HepG2 (cell line): ENCODE data around the gene MAPK8IP3. TPM values are rescaled to one million over a fixed set of nuclear protein-coding genes. Genes with fewer than 3 reads are reported as not detected.

Experiments
- ASH2L ChIP-seq: fragments of 300-600, 200-600 bp; sonication (generic); IDR thresholded peaks from 2 replicates; pipeline ENCODE4 v1.7.0; 2017; ENCODE audit warnings: low read depth, mild to moderate bottlenecking, moderate library complexity, mixed read lengths, low read length; ENCODE audit not compliant: insufficient read length
- BHLHE40 ChIP-seq: IDR thresholded peaks from 2 replicates; pipeline ENCODE4 v1.6.1; 2011; ENCODE audit warnings: low read length, improper control_type of control experiment
- JARID2 ChIP-seq: sonication (generic); formaldehyde crosslinking; IDR thresholded peaks from 2 replicates; pipeline ENCODE4 v1.8.1; 2023; ENCODE audit warnings: missing genetic modification reagents, inconsistent platforms; ENCODE audit not compliant: insufficient replicate concordance
- KLF15 ChIP-seq: sonication (generic); formaldehyde crosslinking; IDR thresholded peaks from 2 replicates; pipeline ENCODE4 v1.8.1; 2023; ENCODE audit warnings: borderline replicate concordance, mild to moderate bottlenecking, inconsistent platforms, missing genetic modification reagents, mixed read lengths
- MIXL1 ChIP-seq: IDR thresholded peaks from 2 replicates; pipeline ENCODE4 v1.6.1; 2016
- SP140L ChIP-seq: sonication (generic); formaldehyde crosslinking; IDR thresholded peaks from 2 replicates; pipeline ENCODE4 v1.4.0; 2020; ENCODE audit warnings: missing genetic modification reagents, borderline replicate concordance
- STAG1 ChIP-seq: sonication (generic); formaldehyde crosslinking; IDR thresholded peaks from 2 replicates; pipeline ENCODE4 v1.4.0; 2020; ENCODE audit warnings: missing genetic modification reagents
- ZBTB7B ChIP-seq: sonication (generic); formaldehyde crosslinking; IDR thresholded peaks from 2 replicates; pipeline ENCODE4 v1.4.0; 2020; ENCODE audit warnings: missing genetic modification reagents
- ZNF263 ChIP-seq: sonication (generic); formaldehyde crosslinking; IDR thresholded peaks from 2 replicates; pipeline ENCODE4 v1.4.0; 2020; ENCODE audit warnings: missing genetic modification reagents
- ZNF766 ChIP-seq: sonication (generic); formaldehyde crosslinking; IDR thresholded peaks from 2 replicates; pipeline ENCODE4 v1.5.0; 2020; ENCODE audit warnings: missing genetic modification reagents, borderline replicate concordance
- ZNF790 ChIP-seq: sonication (generic); formaldehyde crosslinking; IDR thresholded peaks from 2 replicates; pipeline ENCODE4 v1.8.0; 2022; ENCODE audit warnings: missing genetic modification reagents, mild to moderate bottlenecking, borderline replicate concordance
- polyA plus RNA-seq, 8 experiments: library from polyadenylated mRNA; depleted of rRNA in 3 of 8; stranded (reverse) in 7 of 8; unstranded in 1 of 8; fragments of >200 nt; fragmentation: Illumina TruSeq in 4 of 8; extraction: Trizol in 4 of 8; gene quantifications; 2 replicates each; pipeline versions ENCODE4 v1.2.1 to v1.2.3, GENCODE V29; 2011 to 2016; ENCODE audit warnings: low read depth in 4 of 8, missing spikeins in 1 of 8, mixed read lengths in 1 of 8; ENCODE audit not compliant: insufficient read depth in 1 of 8
- total RNA-seq, 5 experiments: library from RNA; depleted of rRNA; stranded (reverse); fragments of >200 nt; fragmentation: Illumina TruSeq; extraction: Trizol; gene quantifications; 2 replicates each; pipeline ENCODE4 v1.2.3, GENCODE V29; 2016; ENCODE audit warnings: low read depth in 1 of 5
- TF ChIP-seq, protein P1 (sequence below): sonication (generic); formaldehyde crosslinking; IDR thresholded peaks from 2 replicates; pipeline ENCODE4 v1.8.0; 2022; ENCODE audit warnings: missing genetic modification reagents, mild to moderate bottlenecking, borderline replicate concordance
- TF ChIP-seq, protein P2 (sequence below): sonication (generic); formaldehyde crosslinking; IDR thresholded peaks from 2 replicates; pipeline ENCODE4 v1.9.0; 2021; ENCODE audit warnings: missing genetic modification reagents, borderline replicate concordance
- TF ChIP-seq, protein P3 (sequence below): IDR thresholded peaks from 2 replicates; pipeline ENCODE4 v1.6.1; 2018; ENCODE audit warnings: missing genetic modification reagents
- TF ChIP-seq, protein P4 (sequence below): IDR thresholded peaks from 2 replicates; pipeline ENCODE4 v1.6.1; 2018; ENCODE audit warnings: missing genetic modification reagents, mild to moderate bottlenecking, missing compliant biosample characterization
- TF ChIP-seq, protein P5 (sequence below): sonication (generic); formaldehyde crosslinking; IDR thresholded peaks from 2 replicates; pipeline ENCODE4 v1.5.0; 2020; ENCODE audit warnings: missing genetic modification reagents
- TF ChIP-seq, protein P6 (sequence below): sonication (generic); formaldehyde crosslinking; IDR thresholded peaks from 2 replicates; pipeline ENCODE4 v1.5.1; 2020; ENCODE audit warnings: mild to moderate bottlenecking, missing genetic modification reagents, moderate library complexity

The MAPK8IP3 gene
- total and polyA plus RNA-seq, 2 of the 13 experiments (the other 11 are each of a cell fraction or from before 2014, with no cell fraction given), result 25.1 to 41.7 TPM

DNA sequence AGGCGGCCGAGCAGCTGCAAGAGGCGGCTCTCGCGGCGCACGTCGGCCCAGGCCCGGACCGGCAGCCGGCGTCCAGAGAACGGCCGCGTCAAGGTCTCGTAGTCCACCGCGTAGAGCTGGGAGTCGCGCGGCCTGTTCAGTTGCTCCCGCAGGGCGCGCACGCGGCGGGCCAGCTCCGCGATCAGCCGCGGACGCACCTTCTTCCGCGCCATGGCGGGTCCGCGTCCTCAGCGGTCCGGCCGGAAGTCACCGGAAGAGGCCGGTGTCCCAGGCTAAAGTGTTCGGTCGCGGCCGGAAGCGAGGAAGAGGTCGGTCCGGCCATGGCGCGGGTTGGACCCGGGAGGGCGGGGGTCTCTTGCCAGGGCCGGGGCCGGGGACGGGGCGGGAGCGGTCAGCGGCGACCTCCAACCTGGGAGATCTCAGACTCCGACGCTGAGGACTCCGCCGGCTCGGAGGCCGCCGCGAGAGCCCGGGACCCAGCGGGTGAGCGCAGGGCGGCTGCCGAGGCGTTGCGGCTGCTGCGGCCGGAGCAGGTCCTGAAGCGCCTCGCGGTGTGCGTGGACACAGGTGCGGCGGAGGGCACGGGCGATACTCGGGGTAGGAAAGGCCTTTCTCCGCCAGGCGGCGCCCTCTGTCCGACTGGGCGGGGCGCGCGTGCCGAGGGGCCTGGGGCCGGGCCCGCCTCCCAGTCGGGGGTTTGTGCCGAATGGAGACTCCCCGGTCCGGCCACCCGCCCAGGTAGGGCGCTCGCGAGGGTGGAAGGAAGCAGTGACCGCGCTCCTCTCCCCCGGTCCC lies 67.1 kb downstream of the MAPK8IP3 start, which contains the start of gene MRPS34 (continued):
- TF ChIP-seq, protein P1, sequence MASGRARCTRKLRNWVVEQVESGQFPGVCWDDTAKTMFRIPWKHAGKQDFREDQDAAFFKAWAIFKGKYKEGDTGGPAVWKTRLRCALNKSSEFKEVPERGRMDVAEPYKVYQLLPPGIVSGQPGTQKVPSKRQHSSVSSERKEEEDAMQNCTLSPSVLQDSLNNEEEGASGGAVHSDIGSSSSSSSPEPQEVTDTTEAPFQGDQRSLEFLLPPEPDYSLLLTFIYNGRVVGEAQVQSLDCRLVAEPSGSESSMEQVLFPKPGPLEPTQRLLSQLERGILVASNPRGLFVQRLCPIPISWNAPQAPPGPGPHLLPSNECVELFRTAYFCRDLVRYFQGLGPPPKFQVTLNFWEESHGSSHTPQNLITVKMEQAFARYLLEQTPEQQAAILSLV (CRISPR knock-in tag), result peak; percentile 80; the same call in 1 of the 2 replicates
- peak; percentile 81; the same call in 1 of the 2 replicates for TF ChIP-seq ZNF766 (CRISPR knock-in tag)
- TF ChIP-seq BHLHE40, result peak; percentile 87
- peak; percentile 15; the same call in 1 of the 2 replicates for TF ChIP-seq ZNF263 (CRISPR knock-in tag)
- TF ChIP-seq JARID2 (CRISPR knock-in tag), result no peak
- TF ChIP-seq MIXL1 (CRISPR knock-in tag), result 0 out of 2 replicates have a peak, but pooled peaks have one; percentile 20
- TF ChIP-seq STAG1 (CRISPR knock-in tag), result peak; percentile 69
- TF ChIP-seq SP140L (CRISPR knock-in tag), result peak; percentile 40; the same call in 1 of the 2 replicates
- TF ChIP-seq, protein P2, sequence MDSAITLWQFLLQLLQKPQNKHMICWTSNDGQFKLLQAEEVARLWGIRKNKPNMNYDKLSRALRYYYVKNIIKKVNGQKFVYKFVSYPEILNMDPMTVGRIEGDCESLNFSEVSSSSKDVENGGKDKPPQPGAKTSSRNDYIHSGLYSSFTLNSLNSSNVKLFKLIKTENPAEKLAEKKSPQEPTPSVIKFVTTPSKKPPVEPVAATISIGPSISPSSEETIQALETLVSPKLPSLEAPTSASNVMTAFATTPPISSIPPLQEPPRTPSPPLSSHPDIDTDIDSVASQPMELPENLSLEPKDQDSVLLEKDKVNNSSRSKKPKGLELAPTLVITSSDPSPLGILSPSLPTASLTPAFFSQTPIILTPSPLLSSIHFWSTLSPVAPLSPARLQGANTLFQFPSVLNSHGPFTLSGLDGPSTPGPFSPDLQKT (CRISPR knock-in tag), result peak; percentile 80; the same call in 1 of the 2 replicates
- TF ChIP-seq, protein P3, sequence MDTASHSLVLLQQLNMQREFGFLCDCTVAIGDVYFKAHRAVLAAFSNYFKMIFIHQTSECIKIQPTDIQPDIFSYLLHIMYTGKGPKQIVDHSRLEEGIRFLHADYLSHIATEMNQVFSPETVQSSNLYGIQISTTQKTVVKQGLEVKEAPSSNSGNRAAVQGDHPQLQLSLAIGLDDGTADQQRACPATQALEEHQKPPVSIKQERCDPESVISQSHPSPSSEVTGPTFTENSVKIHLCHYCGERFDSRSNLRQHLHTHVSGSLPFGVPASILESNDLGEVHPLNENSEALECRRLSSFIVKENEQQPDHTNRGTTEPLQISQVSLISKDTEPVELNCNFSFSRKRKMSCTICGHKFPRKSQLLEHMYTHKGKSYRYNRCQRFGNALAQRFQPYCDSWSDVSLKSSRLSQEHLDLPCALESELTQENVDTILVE (CRISPR knock-in tag), result no peak
- 0 out of 2 replicates have a peak, but pooled peaks have one; percentile 41 for TF ChIP-seq KLF15 (CRISPR knock-in tag)
- TF ChIP-seq ZNF790, result peak; percentile 10; the same call in 1 of the 2 replicates
- TF ChIP-seq ZBTB7B (CRISPR knock-in tag), result peak; percentile 77
- TF ChIP-seq, protein P4, sequence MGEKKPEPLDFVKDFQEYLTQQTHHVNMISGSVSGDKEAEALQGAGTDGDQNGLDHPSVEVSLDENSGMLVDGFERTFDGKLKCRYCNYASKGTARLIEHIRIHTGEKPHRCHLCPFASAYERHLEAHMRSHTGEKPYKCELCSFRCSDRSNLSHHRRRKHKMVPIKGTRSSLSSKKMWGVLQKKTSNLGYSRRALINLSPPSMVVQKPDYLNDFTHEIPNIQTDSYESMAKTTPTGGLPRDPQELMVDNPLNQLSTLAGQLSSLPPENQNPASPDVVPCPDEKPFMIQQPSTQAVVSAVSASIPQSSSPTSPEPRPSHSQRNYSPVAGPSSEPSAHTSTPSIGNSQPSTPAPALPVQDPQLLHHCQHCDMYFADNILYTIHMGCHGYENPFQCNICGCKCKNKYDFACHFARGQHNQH (CRISPR knock-in tag), result peak; percentile 94; the same call in 1 of the 2 replicates
- TF ChIP-seq ASH2L, result peak; percentile 77
- TF ChIP-seq, protein P5, sequence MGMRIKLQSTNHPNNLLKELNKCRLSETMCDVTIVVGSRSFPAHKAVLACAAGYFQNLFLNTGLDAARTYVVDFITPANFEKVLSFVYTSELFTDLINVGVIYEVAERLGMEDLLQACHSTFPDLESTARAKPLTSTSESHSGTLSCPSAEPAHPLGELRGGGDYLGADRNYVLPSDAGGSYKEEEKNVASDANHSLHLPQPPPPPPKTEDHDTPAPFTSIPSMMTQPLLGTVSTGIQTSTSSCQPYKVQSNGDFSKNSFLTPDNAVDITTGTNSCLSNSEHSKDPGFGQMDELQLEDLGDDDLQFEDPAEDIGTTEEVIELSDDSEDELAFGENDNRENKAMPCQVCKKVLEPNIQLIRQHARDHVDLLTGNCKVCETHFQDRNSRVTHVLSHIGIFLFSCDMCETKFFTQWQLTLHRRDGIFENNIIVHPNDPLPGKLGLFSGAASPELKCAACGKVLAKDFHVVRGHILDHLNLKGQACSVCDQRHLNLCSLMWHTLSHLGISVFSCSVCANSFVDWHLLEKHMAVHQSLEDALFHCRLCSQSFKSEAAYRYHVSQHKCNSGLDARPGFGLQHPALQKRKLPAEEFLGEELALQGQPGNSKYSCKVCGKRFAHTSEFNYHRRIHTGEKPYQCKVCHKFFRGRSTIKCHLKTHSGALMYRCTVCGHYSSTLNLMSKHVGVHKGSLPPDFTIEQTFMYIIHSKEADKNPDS (CRISPR knock-in tag), result peak; percentile 95
- TF ChIP-seq, protein P6, sequence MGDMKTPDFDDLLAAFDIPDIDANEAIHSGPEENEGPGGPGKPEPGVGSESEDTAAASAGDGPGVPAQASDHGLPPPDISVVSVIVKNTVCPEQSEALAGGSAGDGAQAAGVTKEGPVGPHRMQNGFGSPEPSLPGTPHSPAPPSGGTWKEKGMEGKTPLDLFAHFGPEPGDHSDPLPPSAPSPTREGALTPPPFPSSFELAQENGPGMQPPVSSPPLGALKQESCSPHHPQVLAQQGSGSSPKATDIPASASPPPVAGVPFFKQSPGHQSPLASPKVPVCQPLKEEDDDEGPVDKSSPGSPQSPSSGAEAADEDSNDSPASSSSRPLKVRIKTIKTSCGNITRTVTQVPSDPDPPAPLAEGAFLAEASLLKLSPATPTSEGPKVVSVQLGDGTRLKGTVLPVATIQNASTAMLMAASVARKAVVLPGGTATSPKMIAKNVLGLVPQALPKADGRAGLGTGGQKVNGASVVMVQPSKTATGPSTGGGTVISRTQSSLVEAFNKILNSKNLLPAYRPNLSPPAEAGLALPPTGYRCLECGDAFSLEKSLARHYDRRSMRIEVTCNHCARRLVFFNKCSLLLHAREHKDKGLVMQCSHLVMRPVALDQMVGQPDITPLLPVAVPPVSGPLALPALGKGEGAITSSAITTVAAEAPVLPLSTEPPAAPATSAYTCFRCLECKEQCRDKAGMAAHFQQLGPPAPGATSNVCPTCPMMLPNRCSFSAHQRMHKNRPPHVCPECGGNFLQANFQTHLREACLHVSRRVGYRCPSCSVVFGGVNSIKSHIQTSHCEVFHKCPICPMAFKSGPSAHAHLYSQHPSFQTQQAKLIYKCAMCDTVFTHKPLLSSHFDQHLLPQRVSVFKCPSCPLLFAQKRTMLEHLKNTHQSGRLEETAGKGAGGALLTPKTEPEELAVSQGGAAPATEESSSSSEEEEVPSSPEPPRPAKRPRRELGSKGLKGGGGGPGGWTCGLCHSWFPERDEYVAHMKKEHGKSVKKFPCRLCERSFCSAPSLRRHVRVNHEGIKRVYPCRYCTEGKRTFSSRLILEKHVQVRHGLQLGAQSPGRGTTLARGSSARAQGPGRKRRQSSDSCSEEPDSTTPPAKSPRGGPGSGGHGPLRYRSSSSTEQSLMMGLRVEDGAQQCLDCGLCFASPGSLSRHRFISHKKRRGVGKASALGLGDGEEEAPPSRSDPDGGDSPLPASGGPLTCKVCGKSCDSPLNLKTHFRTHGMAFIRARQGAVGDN (CRISPR knock-in tag), result peak; percentile 87
